NCI-H446 (cell line): Measurements from ENCODE around the gene SIM2.

ENCODE experiments used
- DNase-seq, 2 experiments: peaks; one replicate each; lab custom pipeline; 2025; lab: John Stamatoyannopoulos, UW

The SIM2 gene

GRCh38 chr21:36710729-36711048 is 11.8 kb downstream of the SIM2 start:
- DNase-seq: no peak

- no peak for DNase-seq
These were observed 14.8 kb downstream of the SIM2 start for GRCh38 chr21:36713746-36714145.

GRCh38 chr21:36716387-36716786 is 17.5 kb downstream of the SIM2 start:
- DNase-seq: no peak

GRCh38 chr21:36716836-36717235 is 17.9 kb downstream of the SIM2 start:
- no peak for DNase-seq

- no peak for DNase-seq
These were observed 19.1 kb downstream of the SIM2 start for GRCh38 chr21:36717976-36718375.

- no peak for DNase-seq
These were observed 20.1 kb downstream of the SIM2 start for GRCh38 chr21:36718951-36719501.

GRCh38 chr21:36719614-36720013 is 20.7 kb downstream of the SIM2 start:
- DNase-seq: no peak

GRCh38 chr21:36721817-36722216 is 22.9 kb downstream of the SIM2 start:
- no peak for DNase-seq

- no peak for DNase-seq
These were observed 23.8 kb downstream of the SIM2 start for GRCh38 chr21:36722370-36723368.

GRCh38 chr21:36723371-36723881 is 24.5 kb downstream of the SIM2 start:
- DNase-seq: no peak

- no peak for DNase-seq
These were observed 25.7 kb downstream of the SIM2 start for GRCh38 chr21:36724660-36725059.

- DNase-seq: no peak
These were observed 27.0 kb downstream of the SIM2 start for GRCh38 chr21:36725793-36726386.

GRCh38 chr21:36727866-36728265 is 29.0 kb downstream of the SIM2 start:
- no peak for DNase-seq

- DNase-seq: peak in 1 of 2 experiments; percentile 8
These were observed 29.6 kb downstream of the SIM2 start for GRCh38 chr21:36728371-36729111.

GRCh38 chr21:36729310-36729970 is 30.5 kb downstream of the SIM2 start:
- DNase-seq: no peak

GRCh38 chr21:36730291-36731281 is 31.7 kb downstream of the SIM2 start:
- DNase-seq: no peak

- no peak for DNase-seq
These were observed 33.3 kb downstream of the SIM2 start for GRCh38 chr21:36732217-36732616.

- no peak for DNase-seq
These were observed 33.8 kb downstream of the SIM2 start for GRCh38 chr21:36732761-36733160.

- DNase-seq: no peak
These were observed 34.9 kb downstream of the SIM2 start for GRCh38 chr21:36733857-36734256.
